Peyer's patch (tissue), 4 donors: Measurements from ENCODE around the gene ATP2B3. TPM values are rescaled to one million over a fixed set of nuclear protein-coding genes. Genes with fewer than 3 reads are reported as not detected.

ENCODE experiments used
- DNase-seq, 3 donors: peaks; one replicate each; pipeline ENCODE4 v3.0.0-alpha.2; 2017 to 2019
- H3K27ac ChIP-seq, 4 donors: fragments of 200-600 bp; sonication (generic); one replicate each; pipeline ENCODE4 v1.5.1; 2016 to 2019
- H3K27me3 ChIP-seq, 2 donors: fragments of 200-600 bp; sonication (generic); one replicate each; pipeline ENCODE4 v1.5.1; 2019
- H3K36me3 ChIP-seq, 3 donors: fragments of 200-600 bp; sonication (generic); one replicate each; pipeline ENCODE4 v1.5.1; 2016 to 2019
- H3K4me1 ChIP-seq, 4 donors: fragments of 200-600 bp; sonication (generic); one replicate each; pipeline ENCODE4 v1.5.1; 2016 to 2019
- H3K4me3 ChIP-seq, 4 donors: fragments of 200-600 bp; sonication (generic); 1 replicate in 3 of 4; 2 replicates in 1 of 4; pipeline ENCODE4 v1.5.1; 2016 to 2019; ENCODE audit warnings: mild to moderate bottlenecking in 1 of 4
- H3K9me3 ChIP-seq, 4 donors: fragments of 200-600 bp; sonication (generic); one replicate each; pipeline ENCODE4 v1.5.1; 2016 to 2019; ENCODE audit warnings: mild to moderate bottlenecking in 1 of 4
- POLR2A ChIP-seq, 2 donors: fragments of 450-650 bp; IDR thresholded peaks; one replicate each; pipeline ENCODE4 v1.5.1; 2017; ENCODE audit warnings: antibody characterized with exemption in 2 of 2, mild to moderate bottlenecking in 2 of 2, moderate library complexity in 2 of 2
- total RNA-seq, 4 donors: library from RNA; depleted of rRNA; stranded (reverse); fragments of >200 nt; gene quantifications; one replicate each; pipeline ENCODE4 v1.1.0, GENCODE V29; 2016
- TF ChIP-seq, protein P1 (sequence below), 6 experiments: fragments of 450-650 bp in 4 of 6; fragments of 200-600 bp in 2 of 6; sonication (generic) in 1 of 6; IDR thresholded peaks; one replicate each; pipeline ENCODE4 v1.5.1; 2017 to 2019; ENCODE audit warnings: antibody characterized with exemption in 6 of 6, mild to moderate bottlenecking in 3 of 6, moderate library complexity in 1 of 6

Gene ATP2B3
- total RNA-seq, 4 donors from 2014 or later = not detected

- H3K27ac ChIP-seq = no peak overlapping the region
- no peak for DNase-seq
- no peaks in the 10 kb centered on the region for H3K27me3 ChIP-seq
- peaks cover 0 to 22% (median 0%) of the 10 kb centered on the region in 3 donors for H3K36me3 ChIP-seq
- no peaks in the 10 kb centered on the region for H3K4me1 ChIP-seq
- H3K9me3 ChIP-seq = no peaks in the 10 kb centered on the region
- TF ChIP-seq POLR2A (IDR thresholded peaks at IDR 0.05) = no peak
- TF ChIP-seq, protein P1, sequence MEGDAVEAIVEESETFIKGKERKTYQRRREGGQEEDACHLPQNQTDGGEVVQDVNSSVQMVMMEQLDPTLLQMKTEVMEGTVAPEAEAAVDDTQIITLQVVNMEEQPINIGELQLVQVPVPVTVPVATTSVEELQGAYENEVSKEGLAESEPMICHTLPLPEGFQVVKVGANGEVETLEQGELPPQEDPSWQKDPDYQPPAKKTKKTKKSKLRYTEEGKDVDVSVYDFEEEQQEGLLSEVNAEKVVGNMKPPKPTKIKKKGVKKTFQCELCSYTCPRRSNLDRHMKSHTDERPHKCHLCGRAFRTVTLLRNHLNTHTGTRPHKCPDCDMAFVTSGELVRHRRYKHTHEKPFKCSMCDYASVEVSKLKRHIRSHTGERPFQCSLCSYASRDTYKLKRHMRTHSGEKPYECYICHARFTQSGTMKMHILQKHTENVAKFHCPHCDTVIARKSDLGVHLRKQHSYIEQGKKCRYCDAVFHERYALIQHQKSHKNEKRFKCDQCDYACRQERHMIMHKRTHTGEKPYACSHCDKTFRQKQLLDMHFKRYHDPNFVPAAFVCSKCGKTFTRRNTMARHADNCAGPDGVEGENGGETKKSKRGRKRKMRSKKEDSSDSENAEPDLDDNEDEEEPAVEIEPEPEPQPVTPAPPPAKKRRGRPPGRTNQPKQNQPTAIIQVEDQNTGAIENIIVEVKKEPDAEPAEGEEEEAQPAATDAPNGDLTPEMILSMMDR (IDR thresholded peaks at IDR 0.05) = no peak
- no peak overlapping the region for H3K4me3 ChIP-seq
These were observed 70.8 kb downstream of the ATP2B3 start for GRCh38 chrX:153588021-153588781.

GRCh38 chrX:153588782-153589446 lies 71.5 kb downstream of the ATP2B3 start:
- TF ChIP-seq POLR2A (IDR thresholded peaks at IDR 0.05) = no peak
- TF ChIP-seq, protein P1 (IDR thresholded peaks at IDR 0.05) = no peak
- DNase-seq = no peak
- H3K9me3 ChIP-seq = no peaks in the 10 kb centered on the region

DNA sequence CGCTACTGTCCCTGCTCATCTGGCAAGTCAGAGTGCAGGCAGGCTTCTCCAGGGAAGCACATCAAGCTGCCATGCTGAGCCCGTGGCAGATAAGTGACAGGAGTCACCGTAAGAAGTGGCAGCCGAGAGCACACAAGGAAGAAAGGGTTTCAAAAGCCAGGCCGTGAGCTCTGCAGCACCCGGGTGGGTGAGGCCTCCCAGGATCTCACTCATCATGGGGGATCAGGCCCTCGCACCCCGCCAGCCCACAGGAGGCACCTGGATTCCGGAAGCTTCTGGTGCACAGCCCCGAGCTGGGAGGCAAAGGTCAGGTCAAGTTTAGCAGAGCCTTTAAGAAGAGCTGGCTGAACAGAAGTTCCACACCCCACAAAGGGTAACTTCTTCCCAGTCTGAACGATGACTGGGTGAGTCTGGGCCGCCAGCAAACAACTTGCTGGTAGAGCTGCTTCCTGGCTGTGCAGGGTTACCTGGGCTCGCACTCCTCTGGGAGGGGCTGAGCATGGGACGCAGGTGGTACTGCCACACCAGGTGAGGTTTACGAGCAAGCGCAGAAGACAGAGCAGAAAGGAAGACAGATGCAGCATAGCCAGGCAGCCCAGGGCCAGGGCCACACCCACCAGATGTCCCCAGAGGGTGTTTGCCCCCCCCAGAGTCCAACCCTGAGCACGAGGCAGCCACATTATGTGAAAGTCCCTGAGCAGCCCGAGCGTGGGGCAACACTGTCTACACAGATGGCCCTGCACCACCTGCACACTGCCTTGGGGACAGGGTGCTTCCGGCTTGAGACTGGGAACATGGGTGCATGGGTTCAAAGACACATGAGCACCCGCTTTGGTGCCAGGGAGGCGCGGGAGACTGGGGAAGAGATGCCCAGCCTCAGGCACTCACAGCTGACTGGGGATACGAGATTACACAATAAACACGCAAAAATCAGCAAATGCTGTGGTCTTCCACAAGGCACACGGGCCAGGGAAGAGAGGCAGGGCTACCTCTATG lies 73.8 kb downstream of the ATP2B3 start:
- TF ChIP-seq, protein P1 (IDR thresholded peaks at IDR 0.05) = no peak
- TF ChIP-seq POLR2A (IDR thresholded peaks at IDR 0.05) = no peak
- no peak overlapping the region for H3K4me3 ChIP-seq
- no peaks in the 10 kb centered on the region for H3K9me3 ChIP-seq
- no peaks in the 10 kb centered on the region for H3K4me1 ChIP-seq
- no peaks in the 10 kb centered on the region for H3K27me3 ChIP-seq
- peaks cover 0 to 42% (median 0%) of the 10 kb centered on the region in 3 donors for H3K36me3 ChIP-seq
- DNase-seq = peak in 2 of 3 donors; percentile 52 to 74
- peak overlapping the region in 1 of 4 donors; percentile 25 for H3K27ac ChIP-seq

More at GRCh38 chrX:153588782-153589446, 71.5 kb downstream of the ATP2B3 start:
- Histone ChIP-seq H3K4me3 (no peak overlapping the region), H3K27me3 (no peaks in the 10 kb centered on the region), H3K4me1 (no peaks in the 10 kb centered on the region), H3K27ac (no peak overlapping the region), H3K36me3 (peaks cover 0 to 29% (median 0%) of the 10 kb centered on the region in 3 donors)

DNA sequence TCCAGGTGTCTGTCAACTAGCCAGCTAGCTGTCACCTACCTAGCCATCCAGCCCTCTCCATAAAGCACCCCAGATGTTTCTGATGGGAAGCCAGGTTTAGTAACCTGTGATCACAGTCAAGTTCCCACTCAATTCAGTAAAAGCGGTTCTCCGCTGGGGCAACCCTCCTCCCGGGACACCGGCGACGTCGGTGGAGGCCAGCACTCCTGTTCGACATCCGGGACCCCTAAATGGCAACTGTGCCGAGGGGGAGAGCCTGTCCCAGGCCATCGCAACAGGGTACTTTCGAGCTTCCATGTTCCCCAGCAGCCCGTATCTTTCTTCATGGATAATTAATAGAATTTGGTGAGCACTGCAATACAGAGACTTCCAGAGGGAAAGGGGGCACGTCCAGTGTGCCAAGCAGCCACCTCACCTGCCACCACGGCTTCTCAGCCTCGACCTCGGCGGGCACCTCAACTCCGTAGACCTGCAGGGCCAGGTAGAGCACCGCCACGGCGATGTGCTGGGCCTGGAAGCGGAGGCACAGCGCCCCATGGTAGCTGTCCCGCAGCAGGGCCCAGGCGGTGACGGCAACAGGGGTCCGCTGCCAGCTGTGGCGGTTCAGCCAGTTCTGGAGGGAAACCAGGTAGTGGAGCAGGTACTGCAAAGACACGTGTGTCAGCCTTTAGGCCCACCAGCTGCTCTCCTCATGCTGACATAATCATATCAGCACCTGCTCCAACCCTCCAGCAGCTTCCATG lies 74.8 kb downstream of the ATP2B3 start:
- Histone ChIP-seq H3K27ac (no peak overlapping the region), H3K36me3 (peaks cover 0 to 38% (median 0%) of the 10 kb centered on the region in 3 donors), H3K4me1 (no peaks in the 10 kb centered on the region), H3K9me3 (no peaks in the 10 kb centered on the region), H3K4me3 (no peak overlapping the region), H3K27me3 (no peaks in the 10 kb centered on the region)
- peak in 1 of 3 donors; percentile 3 for DNase-seq
- TF ChIP-seq POLR2A (IDR thresholded peaks at IDR 0.05) = no peak
- TF ChIP-seq, protein P1 (IDR thresholded peaks at IDR 0.05) = no peak
